ENCODE measurements around the gene TAS2R7. TPM values are rescaled to one million over a fixed set of nuclear protein-coding genes. Genes with fewer than 3 reads are reported as not detected.

Gene TAS2R7
- total RNA-seq = not detected

GRCh38 chr12:10802587-10802986, at the start of gene TAS2R7:
Gene TAS2R7, minus strand, starts transcription at chr12:10802627. Its CDS starts 57 bp downstream, at chr12:10802570.

GRCh38 chr12:10849425-10849878, 47.0 kb upstream of the TAS2R7 start, which contains the start of gene PRR4:
Gene PRR4, minus strand, starts transcription at chr12:10849475. Its CDS starts 38 bp downstream, at chr12:10849437.

DNA sequence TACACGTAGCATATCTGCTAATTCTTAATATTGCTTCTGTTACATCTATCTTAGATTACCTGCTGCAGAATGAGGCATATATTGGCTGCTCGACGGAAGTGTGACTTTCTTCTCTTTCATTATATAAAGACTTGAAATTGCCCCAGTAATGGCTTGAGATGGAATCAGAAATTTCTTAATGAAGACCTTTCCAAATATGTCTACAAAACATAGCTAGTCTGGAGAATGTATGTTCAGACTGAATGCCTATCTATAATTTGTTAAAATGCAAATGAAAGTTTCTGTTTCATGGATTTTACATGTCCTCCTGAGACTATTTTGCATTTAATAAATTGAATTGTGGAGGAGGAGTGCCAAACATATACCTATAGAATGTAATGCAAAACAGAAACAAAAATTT, 23.8 kb upstream of the TAS2R7 start, which contains the start of gene TAS2R10:
TAS2R10 (minus strand) TSS at position 101 of the 400 bp plus-strand sequence; CDS start at position 12, 89 bp downstream.

GRCh38 chr12:10810068-10810467, 7.6 kb upstream of the TAS2R7 start, which contains the start of gene TAS2R9:
Gene TAS2R9, minus strand, starts transcription at chr12:10810168. Its CDS starts 93 bp downstream, at chr12:10810075.

GRCh38 chr12:10807186-10807585, 4.8 kb upstream of the TAS2R7 start, which contains the start of gene TAS2R8:
Gene TAS2R8, minus strand, starts transcription at chr12:10807286. Its CDS starts 306 bp downstream, at chr12:10806980.

Other genes starting within 250 kb of the TAS2R7 start
- 10 to 100 TPM; 29.7 to 35.7 TPM for gene MAGOHB, start 189.0 kb downstream of the TAS2R7 start, total RNA-seq
- gene STYK1, start 128.6 kb downstream of the TAS2R7 start, total RNA-seq = under 1 TPM; 0.34 to 0.68 TPM
- gene YBX3, start 79.3 kb downstream of the TAS2R7 start, total RNA-seq = 10 to 100 TPM; 39.7 to 41.8 TPM
- not detected for gene TAS2R8, start 4.7 kb upstream of the TAS2R7 start, total RNA-seq
- not detected for gene TAS2R9, start 7.5 kb upstream of the TAS2R7 start, total RNA-seq
- gene TAS2R10, start 23.7 kb upstream of the TAS2R7 start, total RNA-seq = under 1 TPM; 0.25 to 0.36 TPM
- gene PRR4, start 46.8 kb upstream of the TAS2R7 start, total RNA-seq = 1 to 10 TPM; 1.5 to 1.8 TPM
- gene PRH1, start 81.6 kb upstream of the TAS2R7 start, total RNA-seq = 10 to 100 TPM; 11.3 to 11.5 TPM
- 1 to 10 TPM in 1 of 2 experiments, under 1 TPM in 1; 0.48 to 1.0 TPM for gene TAS2R13, start 106.9 kb upstream of the TAS2R7 start, total RNA-seq
- not detected for gene PRH2, start 126.6 kb upstream of the TAS2R7 start, total RNA-seq
- gene TAS2R14, start 136.6 kb upstream of the TAS2R7 start, total RNA-seq = 1 to 10 TPM; 1.6 TPM
- 1 to 10 TPM in 1 of 2 experiments, under 1 TPM in 1; 0.55 to 1.2 TPM for gene TAS2R50, start 184.3 kb upstream of the TAS2R7 start, total RNA-seq
- gene TAS2R20, start 195.7 kb upstream of the TAS2R7 start, total RNA-seq = 1 to 10 TPM in 1 of 2 experiments, under 1 TPM in 1; 0.86 to 1.4 TPM
- gene TAS2R19, start 220.0 kb upstream of the TAS2R7 start, total RNA-seq = 1 to 10 TPM; 2.2 to 2.5 TPM
- gene TAS2R31, start 228.8 kb upstream of the TAS2R7 start, total RNA-seq = 1 to 10 TPM; 2.4 to 3.4 TPM

Data from activated naive CD4-positive, alpha-beta T cell treated with anti-CD3 and anti-CD28 coated beads, Interleukin-2, amount 10 ng/mL, durations not matched to agents 5 hours and 36 hours (primary cell).